Measurements from ENCODE around the gene PNMT. TPM values are rescaled to one million over a fixed set of nuclear protein-coding genes. Genes with fewer than 3 reads are reported as not detected.

The PNMT gene
- total and polyA plus RNA-seq, 2 of the 13 experiments (the other 11 are each of a cell fraction or from before 2014, with no cell fraction given): 0.25 TPM; not detected in 1

DNA sequence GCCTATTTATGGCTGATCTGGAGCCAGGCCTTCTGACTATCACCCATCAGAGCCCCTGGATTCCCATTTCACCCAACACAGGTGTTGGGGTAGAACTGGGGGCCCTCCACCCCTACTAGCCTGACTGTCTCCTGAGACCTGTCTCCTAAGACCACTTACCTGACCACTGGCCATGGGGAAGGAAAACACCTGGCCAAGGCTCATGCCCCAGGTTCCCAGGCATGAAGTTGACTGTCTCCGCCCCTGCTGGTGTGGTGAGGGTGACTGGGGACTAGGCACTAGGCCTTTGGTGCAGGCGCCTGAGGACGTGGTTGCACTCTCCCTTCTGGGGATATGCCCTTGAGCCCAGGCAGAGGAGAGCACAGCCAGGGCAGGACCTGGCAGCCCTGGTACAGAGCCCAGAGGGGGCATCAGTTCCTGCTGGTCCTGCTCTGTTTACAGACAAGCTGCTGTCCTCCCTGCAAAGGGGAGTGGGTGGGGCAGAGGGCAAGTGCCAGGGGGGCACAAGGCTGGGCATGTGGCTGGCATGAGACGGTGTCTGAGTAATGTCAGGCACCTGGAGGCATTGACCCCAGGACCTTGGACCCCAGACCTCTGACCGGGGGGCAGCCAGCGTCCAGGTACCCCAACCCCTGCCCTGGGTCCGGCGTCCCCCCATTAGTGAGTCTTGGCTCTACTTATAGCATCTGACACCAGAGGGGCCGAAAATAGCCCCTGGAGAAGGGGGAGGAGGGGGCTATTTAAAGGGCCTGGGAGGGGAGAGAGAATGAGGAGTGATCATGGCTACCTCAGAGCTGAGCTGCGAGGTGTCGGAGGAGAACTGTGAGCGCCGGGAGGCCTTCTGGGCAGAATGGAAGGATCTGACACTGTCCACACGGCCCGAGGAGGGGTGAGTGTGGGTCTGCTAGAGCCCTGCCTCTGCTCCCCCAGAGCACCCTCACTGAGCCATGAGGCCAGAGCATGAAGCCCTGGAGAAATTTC is 3.4 kb upstream of the PNMT start, which contains the start of gene TCAP:
Gene TCAP, plus strand, starts transcription at position 769 of the 981 bp plus-strand sequence. Its CDS starts 11 bp downstream, at position 780.
- H4K20me1 ChIP-seq (ENCODE audit: insufficient read depth, low read length): no peaks in the 10 kb centered on the region
- POLR2A ChIA-PET: interaction anchor here (0.7 to 4.1 kb wide), 4 partner anchors 10 to 35 kb away, joined by 3 to 25 read pairs (median 6); partner anchors contain the start of gene ERBB2
- no peaks in the 10 kb centered on the region for H3K79me2 ChIP-seq (ENCODE audit: insufficient read depth, low read length)
- H3K27me3 ChIP-seq (ENCODE audit: control insufficient read depth in 1 of 2, insufficient read depth in 2 of 2, low read length in 2 of 2): peaks cover 5 to 34% of the 10 kb centered on the region in 2 experiments
- H3K9ac ChIP-seq (ENCODE audit: insufficient read depth, low read depth, low read length): no peak within 1 kb of the TSS
- CTCF ChIA-PET (ENCODE audit: low intra/inter-chr PET ratio, low total read pairs): interaction anchor here (3.6 kb wide), 1 partner anchor 42 kb away, joined by 22 read pairs; no protein-coding TSS in a partner anchor
- ATAC-seq (peak; percentile 5), DNase-seq (ENCODE audit: low spot score) (no peak), FAIRE-seq (no peak)
- 26% methylated on average over 15 of the region's 15 CpGs for WGBS (ENCODE audit: low lambda C conversion rate)
- H3K4me1 ChIP-seq (ENCODE audit: insufficient read depth, low read length): peaks cover 55% of the 10 kb centered on the region
- H3K4me3 ChIP-seq (replicated peaks in 1 of 3; ENCODE audit: insufficient read depth in 1 of 3, low read depth in 2 of 3, low read length in 3 of 3): peak within 1 kb of the TSS in 1 of 3 experiments; percentile 45; a peak in 1 of 6 replicates
- no peaks in the 10 kb centered on the region for H3K9me3 ChIP-seq (ENCODE audit: low read length)
- no peak within 1 kb of the TSS for H3K27ac ChIP-seq (ENCODE audit: extremely low read length, insufficient read depth, low read length)
- peaks cover 10 to 12% of the 10 kb centered on the region in 2 experiments; a peak in 4 of 5 replicates for H3K36me3 ChIP-seq (replicated peaks in 1 of 2; ENCODE audit: control insufficient read depth in 1 of 2, insufficient read depth in 2 of 2, low read length in 2 of 2)
- peak within 1 kb of the TSS; percentile 59 for H3K4me2 ChIP-seq (ENCODE audit: low read depth, low read length)
- BruUV-seq (replicated peaks): no TSS peak
- intact Hi-C loops (cut with micrococcal nuclease; ENCODE audit: unreplicated experiment) (no loop called here), in situ Hi-C loops (cut with HindIII; ENCODE audit: extremely low pct_ligation_motif_present, low pct_unique_long_range_greater_than_20kb) (no loop called here)
- H2AFZ ChIP-seq (ENCODE audit: low read length): no peak within 1 kb of the TSS
- TF ChIP-seq ZKSCAN8 (CRISPR knock-in tag; IDR thresholded peaks at IDR 0.05; ENCODE audit: borderline replicate concordance) (no peak), ZNF737 (CRISPR knock-in tag; IDR thresholded peaks at IDR 0.05; ENCODE audit: borderline replicate concordance) (no peak), U2AF1 (optimal IDR thresholded peaks at IDR 0.05; ENCODE audit: low read depth, low read length) (no peak), NRL (CRISPR knock-in tag; IDR thresholded peaks at IDR 0.05; ENCODE audit: borderline replicate concordance) (no peak), SALL2 (CRISPR knock-in tag; IDR thresholded peaks at IDR 0.05) (peak; percentile 58; the same call in 1 of the 2 replicates), ZNF124 (CRISPR knock-in tag; IDR thresholded peaks at IDR 0.05) (no peak), ZFP36L2 (CRISPR knock-in tag; IDR thresholded peaks at IDR 0.05) (no peak), MTF1 (CRISPR knock-in tag; IDR thresholded peaks at IDR 0.05) (0 out of 2 replicates have a peak, but pooled peaks have one; percentile 27), ZNF792 (CRISPR knock-in tag; IDR thresholded peaks at IDR 0.05) (no peak), NCOA2 (CRISPR knock-in tag; IDR thresholded peaks at IDR 0.05) (no peak), CERS6 (CRISPR knock-in tag; IDR thresholded peaks at IDR 0.05) (0 out of 2 replicates have a peak, but pooled peaks have one; percentile 47)
- TF ChIP-seq, protein P1, sequence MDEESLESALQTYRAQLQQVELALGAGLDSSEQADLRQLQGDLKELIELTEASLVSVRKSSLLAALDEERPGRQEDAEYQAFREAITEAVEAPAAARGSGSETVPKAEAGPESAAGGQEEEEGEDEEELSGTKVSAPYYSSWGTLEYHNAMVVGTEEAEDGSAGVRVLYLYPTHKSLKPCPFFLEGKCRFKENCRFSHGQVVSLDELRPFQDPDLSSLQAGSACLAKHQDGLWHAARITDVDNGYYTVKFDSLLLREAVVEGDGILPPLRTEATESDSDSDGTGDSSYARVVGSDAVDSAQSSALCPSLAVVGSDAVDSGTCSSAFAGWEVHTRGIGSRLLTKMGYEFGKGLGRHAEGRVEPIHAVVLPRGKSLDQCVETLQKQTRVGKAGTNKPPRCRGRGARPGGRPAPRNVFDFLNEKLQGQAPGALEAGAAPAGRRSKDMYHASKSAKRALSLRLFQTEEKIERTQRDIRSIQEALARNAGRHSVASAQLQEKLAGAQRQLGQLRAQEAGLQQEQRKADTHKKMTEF (CRISPR knock-in tag; IDR thresholded peaks at IDR 0.05): no peak
- TF ChIP-seq, protein P2, sequence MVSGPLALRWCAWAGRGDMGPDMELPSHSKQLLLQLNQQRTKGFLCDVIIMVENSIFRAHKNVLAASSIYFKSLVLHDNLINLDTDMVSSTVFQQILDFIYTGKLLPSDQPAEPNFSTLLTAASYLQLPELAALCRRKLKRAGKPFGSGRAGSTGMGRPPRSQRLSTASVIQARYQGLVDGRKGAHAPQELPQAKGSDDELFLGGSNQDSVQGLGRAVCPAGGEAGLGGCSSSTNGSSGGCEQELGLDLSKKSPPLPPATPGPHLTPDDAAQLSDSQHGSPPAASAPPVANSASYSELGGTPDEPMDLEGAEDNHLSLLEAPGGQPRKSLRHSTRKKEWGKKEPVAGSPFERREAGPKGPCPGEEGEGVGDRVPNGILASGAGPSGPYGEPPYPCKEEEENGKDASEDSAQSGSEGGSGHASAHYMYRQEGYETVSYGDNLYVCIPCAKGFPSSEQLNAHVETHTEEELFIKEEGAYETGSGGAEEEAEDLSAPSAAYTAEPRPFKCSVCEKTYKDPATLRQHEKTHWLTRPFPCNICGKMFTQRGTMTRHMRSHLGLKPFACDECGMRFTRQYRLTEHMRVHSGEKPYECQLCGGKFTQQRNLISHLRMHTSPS (CRISPR knock-in tag; IDR thresholded peaks at IDR 0.05; ENCODE audit: low read depth): peak; percentile 89
- TF ChIP-seq, protein P3, sequence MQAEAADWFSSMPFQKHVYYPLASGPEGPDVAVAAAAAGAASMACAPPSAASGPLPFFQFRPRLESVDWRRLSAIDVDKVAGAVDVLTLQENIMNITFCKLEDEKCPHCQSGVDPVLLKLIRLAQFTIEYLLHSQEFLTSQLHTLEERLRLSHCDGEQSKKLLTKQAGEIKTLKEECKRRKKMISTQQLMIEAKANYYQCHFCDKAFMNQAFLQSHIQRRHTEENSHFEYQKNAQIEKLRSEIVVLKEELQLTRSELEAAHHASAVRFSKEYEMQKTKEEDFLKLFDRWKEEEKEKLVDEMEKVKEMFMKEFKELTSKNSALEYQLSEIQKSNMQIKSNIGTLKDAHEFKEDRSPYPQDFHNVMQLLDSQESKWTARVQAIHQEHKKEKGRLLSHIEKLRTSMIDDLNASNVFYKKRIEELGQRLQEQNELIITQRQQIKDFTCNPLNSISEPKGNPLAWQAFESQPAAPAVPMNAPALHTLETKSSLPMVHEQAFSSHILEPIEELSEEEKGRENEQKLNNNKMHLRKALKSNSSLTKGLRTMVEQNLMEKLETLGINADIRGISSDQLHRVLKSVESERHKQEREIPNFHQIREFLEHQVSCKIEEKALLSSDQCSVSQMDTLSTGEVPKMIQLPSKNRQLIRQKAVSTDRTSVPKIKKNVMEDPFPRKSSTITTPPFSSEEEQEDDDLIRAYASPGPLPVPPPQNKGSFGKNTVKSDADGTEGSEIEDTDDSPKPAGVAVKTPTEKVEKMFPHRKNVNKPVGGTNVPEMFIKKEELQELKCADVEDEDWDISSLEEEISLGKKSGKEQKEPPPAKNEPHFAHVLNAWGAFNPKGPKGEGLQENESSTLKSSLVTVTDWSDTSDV (CRISPR knock-in tag; IDR thresholded peaks at IDR 0.05): peak; percentile 63; the same call in 1 of the 2 replicates
- TF ChIP-seq, protein P4, sequence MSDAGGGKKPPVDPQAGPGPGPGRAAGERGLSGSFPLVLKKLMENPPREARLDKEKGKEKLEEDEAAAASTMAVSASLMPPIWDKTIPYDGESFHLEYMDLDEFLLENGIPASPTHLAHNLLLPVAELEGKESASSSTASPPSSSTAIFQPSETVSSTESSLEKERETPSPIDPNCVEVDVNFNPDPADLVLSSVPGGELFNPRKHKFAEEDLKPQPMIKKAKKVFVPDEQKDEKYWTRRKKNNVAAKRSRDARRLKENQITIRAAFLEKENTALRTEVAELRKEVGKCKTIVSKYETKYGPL (CRISPR knock-in tag; IDR thresholded peaks at IDR 0.05): no peak
